Keratinocyte (primary cell): ENCODE measurements around the gene NFE2L3. TPM values are rescaled to one million over a fixed set of nuclear protein-coding genes. Genes with fewer than 3 reads are reported as not detected.
"Not testable (repeated sequence)": the region's sequence is repeated elsewhere in the genome, so short reads cannot be mapped to it uniquely, and the experiment has no call there.

Experiments used
- DNase-seq: peaks from one replicate; pipeline ENCODE4 v3.0.0-alpha.2; 2011; ENCODE audit warnings: low read depth, missing footprints, low spot score
- FAIRE-seq: peaks from 2 replicates; lab custom pipeline; 2011; peaks lifted over from hg19 to GRCh38; lab: Jason Lieb, UNC
- H2AFZ ChIP-seq: 2 replicates; pipeline ENCODE4 v1.6.0; 2012; ENCODE audit warnings: low read length, control low read depth, inconsistent platforms; ENCODE audit not compliant: control insufficient read depth
- H3K27ac ChIP-seq: 2 replicates; pipeline ENCODE4 v1.5.1; 2011; ENCODE audit warnings: low read length; ENCODE audit not compliant: control insufficient read depth, insufficient read depth
- H3K27me3 ChIP-seq: 3 replicates; pipeline ENCODE4 v1.6.0; 2011; ENCODE audit warnings: low read length; ENCODE audit not compliant: control insufficient read depth, insufficient read depth; ENCODE audit errors: extremely low read depth
- H3K36me3 ChIP-seq, 2 experiments: 2 replicates in 1 of 2; 3 replicates in 1 of 2; pipeline ENCODE4 v1.5.1; 2011; ENCODE audit warnings: low read length in 2 of 2, mild to moderate bottlenecking in 1 of 2; ENCODE audit not compliant: control insufficient read depth in 2 of 2, insufficient read depth in 2 of 2; ENCODE audit errors: extremely low read depth in 1 of 2
- H3K4me1 ChIP-seq: 3 replicates; pipeline ENCODE4 v1.5.1; 2011; ENCODE audit warnings: low read length; ENCODE audit not compliant: control insufficient read depth, insufficient read depth; ENCODE audit errors: extremely low read depth
- H3K4me2 ChIP-seq: 3 replicates; pipeline ENCODE4 v1.6.0; 2011; ENCODE audit warnings: low read depth, low read length; ENCODE audit not compliant: control insufficient read depth, insufficient read depth; ENCODE audit errors: extremely low read depth
- H3K4me3 ChIP-seq, 3 experiments: fragments of 200-600 bp in 1 of 3; sonication (generic) in 1 of 3; 2 replicates in 2 of 3; 3 replicates in 1 of 3; pipeline ENCODE4 v1.5.1; 2011 to 2016; ENCODE audit warnings: low read length in 3 of 3, mild to moderate bottlenecking in 3 of 3, control low read depth in 2 of 3, inconsistent platforms in 1 of 3, low read depth in 1 of 3, mixed read lengths in 1 of 3, mixed run types in 1 of 3, moderate library complexity in 1 of 3; ENCODE audit not compliant: control insufficient read depth in 2 of 3, insufficient read depth in 2 of 3; ENCODE audit errors: extremely low read depth in 1 of 3
- H3K79me2 ChIP-seq: 2 replicates; pipeline ENCODE4 v1.6.0; 2012; ENCODE audit warnings: low read length; ENCODE audit not compliant: control insufficient read depth, insufficient read depth
- H3K9ac ChIP-seq: 3 replicates; pipeline ENCODE4 v1.6.0; 2011; ENCODE audit warnings: low read length; ENCODE audit not compliant: control insufficient read depth, insufficient read depth; ENCODE audit errors: extremely low read depth
- H3K9me1 ChIP-seq: 3 replicates; pipeline ENCODE4 v1.6.0; 2011; ENCODE audit warnings: low read length; ENCODE audit not compliant: control insufficient read depth, insufficient read depth; ENCODE audit errors: extremely low read depth
- H3K9me3 ChIP-seq: 2 replicates; pipeline ENCODE4 v1.5.1; 2012; ENCODE audit warnings: low read depth, low read length; ENCODE audit not compliant: control insufficient read depth
- H4K20me1 ChIP-seq: 3 replicates; pipeline ENCODE4 v1.6.0; 2011; ENCODE audit warnings: low read length; ENCODE audit not compliant: control insufficient read depth, insufficient read depth; ENCODE audit errors: extremely low read depth
- CTCF ChIP-seq, 3 experiments: IDR thresholded peaks in 1 of 3; conservative IDR thresholded peaks in 1 of 3; optimal IDR thresholded peaks in 1 of 3; 2 replicates in 2 of 3; 3 replicates in 1 of 3; pipeline versions ENCODE3 to v1.5.1; 2011; ENCODE audit warnings: low read length in 3 of 3, mild to moderate bottlenecking in 3 of 3, moderate library complexity in 2 of 3, control low read depth in 1 of 3, inconsistent platforms in 1 of 3; ENCODE audit not compliant: insufficient read depth in 2 of 3; ENCODE audit errors: extremely low read depth in 1 of 3
- EZH2 ChIP-seq: IDR thresholded peaks from one replicate; pipeline ENCODE4 v1.6.1; 2012; ENCODE audit warnings: inconsistent platforms, mild to moderate bottlenecking, low read length, moderate library complexity
- dilution Hi-C: fragments of 300-500 bp; cut with MboI; formaldehyde crosslinking; loops from one replicate; pipeline ENCODE4 v1.7.0; 2020; ENCODE audit warnings: low sequenced_read_pairs; ENCODE audit not compliant: extremely low pct_ligation_motif_present
- polyA plus RNA-seq, 5 experiments: library from polyadenylated mRNA; depleted of rRNA in 3 of 5; stranded (reverse) in 3 of 5; stranded (forward) in 1 of 5; unstranded in 1 of 5; fragments of >200 nt; gene quantifications; 1 replicate in 1 of 5; 2 replicates in 3 of 5; 3 replicates in 1 of 5; pipeline versions ENCODE4 v1.2.1 to v1.2.3, GENCODE V29; 2011 to 2012; ENCODE audit warnings: missing spikeins in 2 of 5, low read depth in 1 of 5, low replicate concordance in 1 of 5

Gene NFE2L3
- polyA plus RNA-seq, 1 donor (not counting 4 experiments of a cell fraction or from before 2014, with no cell fraction given), result 17.8 TPM

- Histone ChIP-seq H3K4me2 (no peak overlapping the region), H3K4me3 (no peak overlapping the region), H3K9me1 (no peaks in the 10 kb centered on the region), H3K9me3 (no peaks in the 10 kb centered on the region), H2AFZ (no peak overlapping the region), H3K9ac (no peak overlapping the region), H3K36me3 (no peaks in the 10 kb centered on the region), H3K79me2 (no peaks in the 10 kb centered on the region), H3K27ac (no peak overlapping the region), H3K4me1 (no peaks in the 10 kb centered on the region), H3K27me3 (peaks cover 4% of the 10 kb centered on the region), H4K20me1 (no peaks in the 10 kb centered on the region)
- dilution Hi-C loops, result no loop called here
- FAIRE-seq, result no peak
- no peak for DNase-seq
- TF ChIP-seq EZH2 (no peak), CTCF (optimal IDR thresholded peaks at IDR 0.05 in 1 of 3, IDR thresholded peaks at IDR 0.05 in 1 of 3, conservative IDR thresholded peaks at IDR 0.05 in 1 of 3; ENCODE audit: extremely low read depth in 1 of 3, insufficient read depth in 2 of 3, low read length in 3 of 3) (no peak)
These were observed 29.3 kb upstream of the NFE2L3 start for GRCh38 chr7:26122745-26123144.

- dilution Hi-C loops, H3K27me3 ChIP-seq, H3K9me1 ChIP-seq, H3K4me3 ChIP-seq, H4K20me1 ChIP-seq, H3K79me2 ChIP-seq, H3K4me2 ChIP-seq, H2AFZ ChIP-seq, H3K9ac ChIP-seq, H3K27ac ChIP-seq, FAIRE-seq, H3K9me3 ChIP-seq, H3K36me3 ChIP-seq, H3K4me1 ChIP-seq, DNase-seq: not testable (repeated sequence)
These were observed 27.2 kb upstream of the NFE2L3 start for GRCh38 chr7:26124775-26125174.

- Histone ChIP-seq H3K36me3 (no peaks in the 10 kb centered on the region), H3K4me3 (no peak overlapping the region), H3K9me1 (no peaks in the 10 kb centered on the region), H3K9me3 (no peaks in the 10 kb centered on the region), H3K27ac (no peak overlapping the region), H3K27me3 (peaks cover 4% of the 10 kb centered on the region), H3K9ac (no peak overlapping the region), H4K20me1 (no peaks in the 10 kb centered on the region), H3K4me1 (no peaks in the 10 kb centered on the region), H3K79me2 (no peaks in the 10 kb centered on the region), H3K4me2 (no peak overlapping the region), H2AFZ (no peak overlapping the region)
- FAIRE-seq, result no peak
- no peak for DNase-seq
- dilution Hi-C loops, result no loop called here
- no peak for TF ChIP-seq CTCF (optimal IDR thresholded peaks at IDR 0.05 in 1 of 3, IDR thresholded peaks at IDR 0.05 in 1 of 3, conservative IDR thresholded peaks at IDR 0.05 in 1 of 3; ENCODE audit: extremely low read depth in 1 of 3, insufficient read depth in 2 of 3, low read length in 3 of 3)
- TF ChIP-seq EZH2, result no peak
These were observed 24.6 kb upstream of the NFE2L3 start for GRCh38 chr7:26127411-26127810.
